GM23248 (cell line): ENCODE results near the gene FOSL2. TPM values are rescaled to one million over a fixed set of nuclear protein-coding genes. Genes with fewer than 3 reads are reported as not detected.
A peak's percentile ranks its signal among the peaks of the same experiment; 100 is the strongest.

Experiments used
- DNase-seq: peaks from one replicate; pipeline ENCODE4 v3.0.0-alpha.2; 2015
- H2AFZ ChIP-seq: fragments of 200-600 bp; sonication (generic); 2 replicates; pipeline ENCODE4 v1.6.1; 2016; ENCODE audit warnings: antibody characterized with exemption
- H3F3A ChIP-seq: fragments of 200-600 bp; sonication (generic); 2 replicates; pipeline ENCODE4 v1.6.1; 2016; ENCODE audit warnings: mild to moderate bottlenecking, antibody characterized with exemption, mixed run types; ENCODE audit not compliant: insufficient read depth
- H3K27ac ChIP-seq: fragments of 200-600 bp; sonication (generic); 2 replicates; pipeline ENCODE4 v1.5.1; 2016; ENCODE audit warnings: mild to moderate bottlenecking
- H3K27me3 ChIP-seq: fragments of 200-600 bp; sonication (generic); replicated peaks from 2 replicates; pipeline ENCODE4 v1.6.1; 2016; ENCODE audit warnings: mild to moderate bottlenecking; ENCODE audit not compliant: insufficient read depth
- H3K36me3 ChIP-seq: fragments of 200-600 bp; sonication (generic); 2 replicates; pipeline ENCODE4 v1.6.1; 2016; ENCODE audit warnings: low read depth, mild to moderate bottlenecking
- H3K4me1 ChIP-seq: fragments of 200-600 bp; sonication (generic); 2 replicates; pipeline ENCODE4 v1.6.1; 2016; ENCODE audit warnings: mild to moderate bottlenecking; ENCODE audit not compliant: insufficient read depth
- H3K4me2 ChIP-seq: fragments of 200-600 bp; sonication (generic); one replicate; pipeline ENCODE4 v1.6.1; 2016; ENCODE audit warnings: mild to moderate bottlenecking; ENCODE audit not compliant: unreplicated experiment
- H3K4me3 ChIP-seq: fragments of 200-600 bp; sonication (generic); 2 replicates; pipeline ENCODE4 v1.5.1; 2016; ENCODE audit warnings: mild to moderate bottlenecking
- H3K79me2 ChIP-seq: fragments of 200-600 bp; sonication (generic); 2 replicates; pipeline ENCODE4 v1.6.1; 2016; ENCODE audit warnings: mild to moderate bottlenecking; ENCODE audit not compliant: insufficient read depth
- H3K9ac ChIP-seq: fragments of 200-600 bp; sonication (generic); 2 replicates; pipeline ENCODE4 v1.6.1; 2016; ENCODE audit warnings: mild to moderate bottlenecking
- H3K9me2 ChIP-seq: fragments of 200-600 bp; sonication (generic); 2 replicates; pipeline ENCODE4 v1.6.1; 2016; ENCODE audit warnings: mixed run types, mild to moderate bottlenecking, moderate library complexity; ENCODE audit not compliant: insufficient read depth
- H3K9me3 ChIP-seq: fragments of 200-600 bp; sonication (generic); one replicate; pipeline ENCODE4 v1.6.1; 2017; ENCODE audit warnings: low read depth
- H4K20me1 ChIP-seq: fragments of 200-600 bp; sonication (generic); 2 replicates; pipeline ENCODE4 v1.6.0; 2016; ENCODE audit not compliant: insufficient read depth
- EZH2 ChIP-seq: fragments of 200-600 bp; sonication (generic); IDR thresholded peaks from 2 replicates; pipeline ENCODE4 v1.6.1; 2018; ENCODE audit warnings: antibody characterized with exemption, mild to moderate bottlenecking; ENCODE audit not compliant: insufficient read depth, poor library complexity, severe bottlenecking
- EZH2phosphoT487 ChIP-seq: fragments of 200-600 bp; sonication (generic); IDR thresholded peaks from 2 replicates; pipeline ENCODE4 v1.6.1; 2018; ENCODE audit warnings: antibody characterized with exemption, moderate library complexity, mild to moderate bottlenecking, low read depth; ENCODE audit not compliant: insufficient read depth
- WGBS, 2 experiments: methylation state at CpG; one replicate each; pipeline ENCODE4 v1.1.6; 2015 to 2017; ENCODE audit warnings: low lambda C conversion rate in 2 of 2, low coverage in 1 of 2; ENCODE audit errors: missing lambda C conversion rate in 2 of 2; 5-methylcytosine and 5-hydroxymethylcytosine counted together
- in situ Hi-C: fragments of 300-500 bp; cut with MboI; formaldehyde crosslinking; loops from 2 replicates; pipeline ENCODE4 v1.15.0; 2020
- polyA plus RNA-seq: library from polyadenylated mRNA; unstranded; fragments of >200 nt; fragmentation: Nextera tagmentation; extraction: Ambion mirVana; gene quantifications from 2 replicates; pipeline ENCODE4 v1.2.1, GENCODE V29; 2016
- total RNA-seq: library from RNA; depleted of rRNA; stranded (reverse); fragments of >200 nt; shearing (Covaris generic); gene quantifications from 2 replicates; pipeline ENCODE4 v1.2.3, GENCODE V29; 2014

The FOSL2 gene
- total and polyA plus RNA-seq, 2 experiments from 2014 or later = 42.4 to 78.0 TPM

GRCh38 chr2:28427741-28428415 is 35.2 kb downstream of the FOSL2 start:
- H3K9ac ChIP-seq = no peak overlapping the region
- no peaks in the 10 kb centered on the region for H3K9me3 ChIP-seq
- no peak overlapping the region for H2AFZ ChIP-seq
- no peak for DNase-seq
- H3K4me1 ChIP-seq = peaks cover 10% of the 10 kb centered on the region; the same call in 1 of the 2 replicates
- no peaks in the 10 kb centered on the region for H4K20me1 ChIP-seq
- H3K36me3 ChIP-seq = no peaks in the 10 kb centered on the region
- H3K79me2 ChIP-seq = no peaks in the 10 kb centered on the region
- TF ChIP-seq EZH2phosphoT487 = no peak
- TF ChIP-seq EZH2 = no peak
- no peaks in the 10 kb centered on the region for H3K27me3 ChIP-seq
- peaks cover 43% of the 10 kb centered on the region for H3F3A ChIP-seq
- 86% methylated on average over 10 of the region's 10 CpGs for WGBS, 2 experiments
- H3K4me3 ChIP-seq = no peak overlapping the region
- in situ Hi-C loops = no loop called here
- H3K27ac ChIP-seq = peak overlapping the region; percentile 47
- no peaks in the 10 kb centered on the region for H3K9me2 ChIP-seq
- H3K4me2 ChIP-seq = no peak overlapping the region

- Histone ChIP-seq H3K27ac (peak overlapping the region; percentile 47), H3K4me1 (peaks cover 10% of the 10 kb centered on the region; the same call in 1 of the 2 replicates), H3K9me3 (no peaks in the 10 kb centered on the region), H3F3A (peaks cover 40% of the 10 kb centered on the region), H2AFZ (no peak overlapping the region), H3K79me2 (no peaks in the 10 kb centered on the region), H3K4me2 (no peak overlapping the region), H3K9ac (no peak overlapping the region), H3K36me3 (no peaks in the 10 kb centered on the region), H4K20me1 (no peaks in the 10 kb centered on the region), H3K9me2 (no peaks in the 10 kb centered on the region), H3K4me3 (no peak overlapping the region), H3K27me3 (no peaks in the 10 kb centered on the region)
- in situ Hi-C loops = no loop called here
- DNase-seq = no peak
- no peak for TF ChIP-seq EZH2phosphoT487
- TF ChIP-seq EZH2 = no peak
- 72 to 79% methylated on average over 3 of the region's 3 CpGs for WGBS, 2 experiments
Measured at GRCh38 chr2:28428486-28428885, 35.8 kb downstream of the FOSL2 start.

- H3K4me1 ChIP-seq = peaks cover 10% of the 10 kb centered on the region; the same call in 1 of the 2 replicates
- no peak overlapping the region for H3K4me3 ChIP-seq
- DNase-seq = no peak
- peaks cover 30% of the 10 kb centered on the region for H3F3A ChIP-seq
- no peaks in the 10 kb centered on the region for H3K36me3 ChIP-seq
- no peaks in the 10 kb centered on the region for H3K79me2 ChIP-seq
- no peak for TF ChIP-seq EZH2phosphoT487
- no peak overlapping the region for H3K4me2 ChIP-seq
- in situ Hi-C loops = no loop called here
- no peaks in the 10 kb centered on the region for H3K27me3 ChIP-seq
- H3K9me3 ChIP-seq = no peaks in the 10 kb centered on the region
- H3K9me2 ChIP-seq = no peaks in the 10 kb centered on the region
- 83 to 89% methylated on average over 3 of the region's 3 CpGs for WGBS, 2 experiments
- no peak overlapping the region for H3K27ac ChIP-seq
- no peak overlapping the region for H3K9ac ChIP-seq
- no peak overlapping the region for H2AFZ ChIP-seq
- H4K20me1 ChIP-seq = no peaks in the 10 kb centered on the region
Measured at GRCh38 chr2:28429636-28430376, 37.1 kb downstream of the FOSL2 start.

- H3K9ac ChIP-seq = no peak overlapping the region
- H3K4me2 ChIP-seq = no peak overlapping the region
- no peaks in the 10 kb centered on the region for H3K79me2 ChIP-seq
- WGBS, 2 experiments = 90 to 91% methylated on average over 5 of the region's 5 CpGs
- no peak overlapping the region for H3K4me3 ChIP-seq
- peaks cover 10% of the 10 kb centered on the region; the same call in 1 of the 2 replicates for H3K4me1 ChIP-seq
- in situ Hi-C loops = no loop called here
- H3K27ac ChIP-seq = no peak overlapping the region
- no peaks in the 10 kb centered on the region for H3K9me3 ChIP-seq
- no peaks in the 10 kb centered on the region for H3K36me3 ChIP-seq
- H3K9me2 ChIP-seq = no peaks in the 10 kb centered on the region
- H2AFZ ChIP-seq = no peak overlapping the region
- no peaks in the 10 kb centered on the region for H3K27me3 ChIP-seq
- H4K20me1 ChIP-seq = no peaks in the 10 kb centered on the region
- DNase-seq = no peak
- H3F3A ChIP-seq = peaks cover 27% of the 10 kb centered on the region
- TF ChIP-seq EZH2 (no peak), EZH2phosphoT487 (no peak)
Measured at GRCh38 chr2:28430377-28430765, 37.7 kb downstream of the FOSL2 start.
